Effector memory CD8-positive, alpha-beta T cell (primary cell): ENCODE results near the gene SNAP91.
A peak's percentile ranks its signal among the peaks of the same experiment; 100 is the strongest.
"Not testable (repeated sequence)": the region's sequence is repeated elsewhere in the genome, so short reads cannot be mapped to it uniquely, and the experiment has no call there.

Experiments
- ATAC-seq: fragments of 150-1000 bp; cut with Tn5 transposase; replicated peaks from 2 replicates; pipeline ENCODE4 v1.10.0; 2021; ENCODE audit warnings: mild to moderate bottlenecking, moderate library complexity
- DNase-seq, 3 experiments: peaks; one replicate each; pipeline ENCODE4 v3.0.0; 2021
- H3K27ac Mint-ChIP-seq, 2 donors: one replicate each; pipeline ENCODE4 v1.8.0; 2022; ENCODE audit warnings: mild to moderate bottlenecking in 2 of 2, mixed read lengths in 2 of 2, moderate library complexity in 2 of 2
- H3K27me3 Mint-ChIP-seq, 2 donors: one replicate each; pipeline ENCODE4 v1.8.0; 2022; ENCODE audit warnings: mixed read lengths in 2 of 2
- H3K36me3 Mint-ChIP-seq: one replicate; pipeline ENCODE4 v1.8.0; 2022; ENCODE audit warnings: mild to moderate bottlenecking, moderate library complexity, mixed read lengths; ENCODE audit not compliant: insufficient read depth
- H3K4me1 Mint-ChIP-seq, 2 donors: one replicate each; pipeline ENCODE4 v1.8.0; 2022; ENCODE audit warnings: low read depth in 2 of 2, mixed read lengths in 2 of 2
- H3K4me3 Mint-ChIP-seq, 2 donors: one replicate each; pipeline ENCODE4 v1.8.0; 2022; ENCODE audit warnings: mild to moderate bottlenecking in 2 of 2, mixed read lengths in 2 of 2, moderate library complexity in 2 of 2
- H3K9me3 Mint-ChIP-seq, 2 donors: one replicate each; pipeline ENCODE4 v1.8.0; 2022; ENCODE audit warnings: mixed read lengths in 2 of 2

Gene SNAP91

GRCh38 chr6:83558975-83559374, 149.9 kb downstream of the SNAP91 start:
- Mint-ChIP-seq H3K9me3 (peaks cover 1 to 7% of the 10 kb centered on the region in 2 donors), H3K4me1 (no peaks in the 10 kb centered on the region), H3K4me3 (no peak overlapping the region), H3K27ac (no peak overlapping the region), H3K36me3 (no peaks in the 10 kb centered on the region), H3K27me3 (no peaks in the 10 kb centered on the region)
- no peak for ATAC-seq
- no peak for DNase-seq

- DNase-seq (no peak), ATAC-seq (no peak)
- Mint-ChIP-seq H3K27ac (no peak overlapping the region), H3K27me3 (no peaks in the 10 kb centered on the region), H3K9me3 (no peaks in the 10 kb centered on the region), H3K4me3 (no peak overlapping the region), H3K36me3 (no peaks in the 10 kb centered on the region), H3K4me1 (no peaks in the 10 kb centered on the region)
Observed at GRCh38 chr6:83556871-83557270, 152.0 kb downstream of the SNAP91 start.

DNA sequence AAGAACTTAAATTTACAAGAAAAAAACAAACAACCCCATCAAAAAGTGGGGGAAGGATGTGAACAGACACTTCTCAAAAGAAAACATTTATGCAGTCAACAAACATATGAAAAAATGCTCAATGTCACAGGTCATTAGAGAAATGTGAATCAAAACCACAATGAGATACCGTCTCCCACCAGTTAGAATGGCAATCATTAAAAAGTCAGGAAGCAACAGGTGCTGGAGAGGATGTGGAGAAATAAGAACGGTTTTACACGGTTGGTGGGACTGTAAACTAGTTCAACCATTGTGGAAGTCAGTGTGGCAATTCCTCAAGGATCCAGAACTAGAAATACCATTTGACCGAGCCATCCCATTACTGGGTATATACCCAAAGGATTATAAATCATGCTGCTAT, 157.2 kb downstream of the SNAP91 start:
- not testable (repeated sequence) for H3K27ac Mint-ChIP-seq, DNase-seq, H3K4me1 Mint-ChIP-seq, H3K4me3 Mint-ChIP-seq, ATAC-seq, H3K27me3 Mint-ChIP-seq, H3K36me3 Mint-ChIP-seq
- peaks cover 2 to 25% of the 10 kb centered on the region in 2 donors for H3K9me3 Mint-ChIP-seq

DNA sequence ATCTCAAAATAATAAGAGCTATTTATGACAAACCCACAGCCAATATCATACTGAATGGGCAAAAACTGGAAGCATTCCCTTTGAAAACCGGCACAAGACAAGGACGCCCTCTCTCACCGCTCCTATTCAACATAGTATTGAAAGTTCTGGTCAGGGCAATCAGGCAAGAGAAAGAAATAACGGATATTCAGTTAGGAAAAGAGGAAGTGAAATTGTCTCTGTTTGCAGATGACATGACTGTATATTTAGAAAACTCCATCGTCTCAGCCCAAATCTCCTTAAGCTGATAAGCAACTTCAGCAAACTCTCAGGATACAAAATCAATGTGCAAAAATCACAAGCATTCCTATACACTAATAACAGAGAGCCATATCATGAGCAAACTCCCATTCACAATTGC, 158.4 kb downstream of the SNAP91 start:
- H3K36me3 Mint-ChIP-seq, H3K4me1 Mint-ChIP-seq, H3K27ac Mint-ChIP-seq, H3K27me3 Mint-ChIP-seq, ATAC-seq, H3K4me3 Mint-ChIP-seq, DNase-seq: not testable (repeated sequence)
- H3K9me3 Mint-ChIP-seq: peaks cover 2 to 25% of the 10 kb centered on the region in 2 donors

DNA sequence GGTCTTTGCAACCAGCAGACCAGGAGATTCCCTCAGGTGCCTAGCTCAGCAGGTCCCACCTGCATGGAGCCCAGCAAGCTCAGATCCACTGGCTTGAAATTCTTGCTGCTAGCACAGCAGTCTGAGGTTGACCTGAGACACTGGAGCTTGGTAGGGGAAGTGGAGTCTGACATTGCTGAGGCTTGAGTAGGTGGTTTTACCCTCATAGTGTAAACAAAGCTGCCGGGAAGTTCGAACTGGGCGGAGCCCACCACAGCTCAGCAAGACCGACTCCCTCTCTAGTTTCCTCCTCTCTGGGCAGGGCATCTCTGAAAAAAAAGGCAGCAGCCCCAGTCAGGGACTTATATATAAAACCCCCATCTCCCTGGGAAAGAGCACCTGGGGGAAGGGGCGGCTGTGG, 162.3 kb downstream of the SNAP91 start:
- peaks cover 6 to 25% of the 10 kb centered on the region in 2 donors for H3K9me3 Mint-ChIP-seq
- no peaks in the 10 kb centered on the region for H3K36me3 Mint-ChIP-seq
- peaks cover 0 to 6% of the 10 kb centered on the region in 2 donors for H3K4me1 Mint-ChIP-seq
- H3K4me3 Mint-ChIP-seq: peak overlapping the region in 1 of 2 donors; percentile 41
- peak in 1 of 3 experiments; percentile 3 for DNase-seq
- peak; percentile 91 for ATAC-seq
- peak overlapping the region in 1 of 2 donors; percentile 36 for H3K27ac Mint-ChIP-seq
- H3K27me3 Mint-ChIP-seq: peaks cover 0 to 8% of the 10 kb centered on the region in 2 donors

GRCh38 chr6:83539678-83540077, 169.2 kb downstream of the SNAP91 start:
- Mint-ChIP-seq H3K4me3 (no peak overlapping the region), H3K4me1 (peaks cover 0 to 2% of the 10 kb centered on the region in 2 donors), H3K27ac (no peak overlapping the region), H3K27me3 (peaks cover 0 to 8% of the 10 kb centered on the region in 2 donors), H3K9me3 (peaks cover 0 to 2% of the 10 kb centered on the region in 2 donors), H3K36me3 (no peaks in the 10 kb centered on the region)
- no peak for ATAC-seq
- no peak for DNase-seq

DNA sequence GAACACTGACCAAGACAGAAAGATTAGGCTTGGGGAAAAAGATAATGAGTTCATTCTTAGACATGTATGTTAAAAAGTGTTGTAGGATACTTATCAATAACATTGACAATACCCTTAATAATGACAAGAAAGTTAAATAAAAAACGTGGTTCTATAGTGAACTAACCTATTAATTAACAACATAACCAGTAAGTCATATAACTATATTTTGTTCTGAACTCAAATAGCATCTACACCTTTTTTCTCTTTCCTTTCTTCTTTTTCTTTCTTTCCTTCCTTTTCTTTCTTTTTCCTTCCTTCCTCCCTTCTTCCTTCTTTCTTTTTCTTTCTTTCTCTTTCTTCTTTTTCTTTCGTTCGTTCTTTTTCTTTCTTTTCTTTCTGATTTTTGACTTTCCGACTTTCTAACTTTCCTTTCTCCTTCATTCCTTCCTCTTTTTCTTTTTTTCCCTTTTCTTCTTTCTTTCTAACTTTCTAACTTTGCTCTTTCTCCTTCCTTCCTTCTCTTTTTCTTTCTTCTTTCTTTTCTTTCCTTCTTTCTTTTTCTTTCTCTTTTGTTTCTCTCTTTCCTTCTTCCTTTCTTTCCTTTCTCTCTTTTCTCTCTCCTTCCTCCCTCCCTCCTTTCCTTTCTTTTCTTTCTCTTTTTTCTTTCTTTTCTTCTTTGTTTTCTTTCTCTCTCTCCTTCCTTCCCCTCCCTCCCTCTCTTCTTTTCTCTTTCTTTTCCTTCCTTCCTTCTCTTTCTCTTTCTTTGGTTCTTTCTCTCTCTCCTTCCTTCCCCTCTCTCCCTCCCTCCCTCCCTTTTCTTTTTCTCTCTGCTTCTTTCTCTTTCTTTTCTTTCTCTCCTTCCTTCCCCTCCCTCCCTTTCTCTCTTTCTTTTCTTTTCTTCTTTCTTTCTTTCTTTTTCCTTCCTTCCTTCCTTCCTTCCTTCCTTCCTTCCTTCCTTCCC, 172.0 kb downstream of the SNAP91 start:
- no peaks in the 10 kb centered on the region for H3K36me3 Mint-ChIP-seq
- no peaks in the 10 kb centered on the region for H3K9me3 Mint-ChIP-seq
- no peak overlapping the region for H3K27ac Mint-ChIP-seq
- H3K27me3 Mint-ChIP-seq: peaks cover 0 to 7% of the 10 kb centered on the region in 2 donors
- no peak overlapping the region for H3K4me3 Mint-ChIP-seq
- peaks cover 0 to 2% of the 10 kb centered on the region in 2 donors for H3K4me1 Mint-ChIP-seq
- ATAC-seq (no peak), DNase-seq (no peak)

DNA sequence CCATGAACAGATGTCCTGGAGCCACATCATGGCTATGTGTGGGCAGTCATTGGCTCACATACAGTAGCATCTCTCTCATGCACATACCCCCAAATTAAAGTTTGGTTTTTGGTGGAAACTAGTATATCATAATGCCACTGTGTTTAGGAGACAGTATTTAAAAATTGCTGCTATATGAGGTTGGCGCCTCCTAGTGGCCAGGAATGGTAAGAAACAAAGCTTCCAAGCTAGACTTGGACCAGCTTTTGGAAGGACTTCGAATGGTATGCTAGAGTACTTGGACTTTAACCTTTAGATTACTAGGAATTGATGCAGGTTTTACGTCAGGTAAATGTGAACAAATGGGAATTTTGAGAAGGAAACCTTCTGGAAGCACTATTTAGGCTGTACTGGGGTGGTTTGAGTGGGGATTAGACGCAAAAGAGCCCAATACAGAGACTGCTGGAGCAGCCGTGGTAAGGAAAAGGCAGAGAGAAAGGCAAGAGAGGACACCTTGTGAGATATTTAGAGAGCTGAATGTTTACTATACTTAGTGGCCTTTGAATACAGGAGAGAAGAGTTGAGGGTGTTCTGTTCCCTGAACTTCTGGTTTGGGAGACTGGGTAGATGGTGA, 172.8 kb downstream of the SNAP91 start:
- Mint-ChIP-seq H3K4me3 (no peak overlapping the region), H3K9me3 (no peaks in the 10 kb centered on the region), H3K36me3 (no peaks in the 10 kb centered on the region), H3K27ac (no peak overlapping the region), H3K27me3 (peaks cover 0 to 7% of the 10 kb centered on the region in 2 donors), H3K4me1 (peaks cover 0 to 2% of the 10 kb centered on the region in 2 donors)
- peak; percentile 51 for ATAC-seq
- DNase-seq: peak; percentile 19 to 42 (median 39)

DNA sequence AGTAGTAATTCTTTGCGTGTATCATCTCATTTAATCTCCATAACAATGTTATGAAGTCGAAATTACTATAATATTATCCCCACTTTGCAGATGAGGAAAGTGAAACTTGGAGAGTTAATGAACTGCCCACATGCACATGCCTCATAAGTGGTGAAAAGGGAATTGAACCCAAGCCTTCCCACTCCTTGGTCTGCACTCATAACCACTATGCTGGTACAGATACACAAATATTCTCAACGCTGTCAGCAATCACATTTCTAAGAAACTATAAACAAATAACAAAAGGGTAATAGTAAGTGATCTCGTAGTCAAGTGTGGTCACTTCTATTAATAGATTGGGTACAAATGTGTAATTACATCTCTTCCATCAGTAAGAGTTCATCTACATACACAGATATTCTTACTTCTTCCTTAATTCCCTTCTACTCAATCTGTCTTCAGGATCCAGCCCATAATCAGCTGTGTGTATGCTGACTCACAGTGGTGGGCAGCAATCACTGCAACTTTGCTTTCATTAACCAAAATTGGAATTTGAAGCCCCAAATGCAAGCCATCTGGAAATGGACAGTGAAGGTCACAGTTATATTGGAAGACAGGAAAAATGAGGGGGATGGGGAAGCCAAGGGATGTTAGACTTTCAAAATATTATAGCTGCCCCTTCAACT, 190.0 kb downstream of the SNAP91 start:
- Mint-ChIP-seq H3K27me3 (peaks cover 12 to 15% of the 10 kb centered on the region in 2 donors), H3K27ac (no peak overlapping the region), H3K36me3 (peaks cover 3% of the 10 kb centered on the region), H3K9me3 (no peaks in the 10 kb centered on the region), H3K4me3 (no peak overlapping the region), H3K4me1 (no peaks in the 10 kb centered on the region)
- ATAC-seq (no peak), DNase-seq (no peak)

DNA sequence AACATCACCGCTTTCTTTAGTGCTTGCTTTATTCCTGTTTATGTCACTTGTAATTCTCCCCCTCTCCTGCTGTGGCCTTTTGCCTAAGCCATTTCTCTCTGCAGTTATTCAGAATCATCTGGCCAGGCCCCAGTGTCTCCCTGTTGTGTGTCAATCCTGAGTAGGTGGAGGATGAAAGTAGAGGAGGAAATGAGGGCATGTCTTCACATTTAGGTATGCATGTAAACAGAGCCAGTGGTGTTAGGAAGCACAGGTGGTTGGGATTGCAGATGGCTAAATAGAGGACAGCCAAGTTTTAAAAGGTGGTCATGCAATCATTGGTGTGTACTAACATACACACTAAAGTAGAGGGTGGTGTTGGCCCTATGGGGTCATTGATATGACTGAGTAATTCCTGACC, 191.4 kb downstream of the SNAP91 start:
- H3K36me3 Mint-ChIP-seq: peaks cover 3% of the 10 kb centered on the region
- no peak for DNase-seq
- H3K27me3 Mint-ChIP-seq: peaks cover 22 to 26% of the 10 kb centered on the region in 2 donors
- no peak overlapping the region for H3K27ac Mint-ChIP-seq
- H3K4me1 Mint-ChIP-seq: no peaks in the 10 kb centered on the region
- ATAC-seq: no peak
- no peak overlapping the region for H3K4me3 Mint-ChIP-seq
- no peaks in the 10 kb centered on the region for H3K9me3 Mint-ChIP-seq

DNA sequence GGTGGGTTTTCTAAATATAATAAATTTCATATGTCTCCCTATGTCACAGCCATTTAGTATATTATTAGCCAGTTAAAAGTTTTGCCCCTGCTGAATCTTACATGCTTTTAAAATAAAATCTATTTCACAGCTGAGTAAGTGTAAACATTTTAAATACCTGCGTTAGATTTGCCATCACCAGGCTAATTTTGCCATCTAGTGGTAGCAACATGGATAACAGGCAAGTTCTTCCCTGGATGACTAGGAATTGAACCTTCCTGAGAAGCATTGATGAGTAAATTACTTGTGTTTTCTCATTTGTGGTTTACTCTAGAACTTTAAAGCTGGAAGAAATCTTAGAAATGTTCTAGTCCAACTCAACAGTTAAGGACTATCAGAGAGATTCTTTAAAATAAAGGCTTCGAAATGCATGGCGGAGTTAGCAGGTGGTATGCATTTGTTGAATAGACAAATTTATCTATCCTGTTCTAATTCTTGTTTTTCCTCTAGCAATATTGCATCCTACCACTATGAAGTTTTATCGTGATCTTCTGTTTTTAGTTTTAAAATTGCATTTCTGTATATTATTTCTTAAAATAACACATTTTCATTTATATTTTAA, 193.9 kb downstream of the SNAP91 start:
- Mint-ChIP-seq H3K36me3 (peaks cover 3% of the 10 kb centered on the region), H3K27ac (no peak overlapping the region), H3K9me3 (no peaks in the 10 kb centered on the region), H3K27me3 (peaks cover 32 to 42% of the 10 kb centered on the region in 2 donors), H3K4me3 (peak overlapping the region in 1 of 2 donors; percentile 75), H3K4me1 (peaks cover 5% of the 10 kb centered on the region in 2 donors)
- DNase-seq (peak in 2 of 3 experiments; percentile 29 to 32), ATAC-seq (peak; percentile 28)

DNA sequence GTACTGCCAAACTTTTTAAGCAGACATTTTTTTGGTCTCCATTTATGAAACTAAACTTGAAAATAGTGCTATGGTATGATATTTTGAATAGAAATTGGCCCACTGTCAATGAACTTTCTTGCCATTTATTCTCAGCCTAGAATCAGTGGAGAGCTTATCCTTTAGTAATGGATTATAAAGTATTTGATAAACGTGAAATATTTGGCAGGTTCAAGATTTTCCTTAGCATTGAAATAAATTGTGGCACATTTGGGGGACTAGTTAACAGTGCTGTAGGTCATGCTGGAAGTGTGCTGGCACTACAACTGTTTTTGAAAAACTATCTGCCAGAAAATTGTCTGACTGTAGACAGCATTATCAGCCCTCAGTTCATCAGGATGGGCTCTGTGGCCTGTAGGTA, 194.4 kb downstream of the SNAP91 start:
- Mint-ChIP-seq H3K36me3 (peaks cover 3% of the 10 kb centered on the region), H3K27ac (no peak overlapping the region), H3K4me3 (peak overlapping the region in 1 of 2 donors; percentile 75), H3K27me3 (peaks cover 32 to 42% of the 10 kb centered on the region in 2 donors), H3K9me3 (no peaks in the 10 kb centered on the region), H3K4me1 (peaks cover 5% of the 10 kb centered on the region in 2 donors)
- ATAC-seq (no peak), DNase-seq (no peak)
